Ascending aorta (tissue), 2 donors: ENCODE results near the gene SNCG. TPM values are rescaled to one million over a fixed set of nuclear protein-coding genes. Genes with fewer than 3 reads are reported as not detected.

Source experiments
- DNase-seq, 2 donors: peaks; one replicate each; pipeline ENCODE4 v3.0.0-alpha.2; 2019; ENCODE audit warnings: low spot score in 2 of 2
- H3K27ac ChIP-seq, 2 donors: fragments of 200-600 bp; sonication (generic); one replicate each; pipeline ENCODE4 v1.5.1; 2016 to 2017; ENCODE audit warnings: mild to moderate bottlenecking in 1 of 2
- H3K27me3 ChIP-seq: fragments of 200-600 bp; sonication (generic); one replicate; pipeline ENCODE4 v1.5.1; 2017
- H3K36me3 ChIP-seq, 2 donors: fragments of 200-600 bp; sonication (generic); one replicate each; pipeline ENCODE4 v1.5.1; 2016
- H3K4me1 ChIP-seq, 2 donors: fragments of 200-600 bp; sonication (generic); one replicate each; pipeline ENCODE4 v1.5.1; 2016 to 2017; ENCODE audit warnings: mild to moderate bottlenecking in 1 of 2
- H3K4me3 ChIP-seq, 2 donors: fragments of 200-600 bp; sonication (generic); one replicate each; pipeline ENCODE4 v1.5.1; 2016 to 2017; ENCODE audit warnings: mild to moderate bottlenecking in 1 of 2
- H3K9me3 ChIP-seq, 2 donors: fragments of 200-600 bp; sonication (generic); one replicate each; pipeline ENCODE4 v1.5.1; 2016
- CTCF ChIP-seq, 3 experiments: fragments of 200-600 bp in 2 of 3; fragments of 450-650 bp in 1 of 3; sonication (generic) in 2 of 3; IDR thresholded peaks; one replicate each; pipeline ENCODE4 v1.5.1; 2016 to 2019; ENCODE audit warnings: antibody characterized with exemption in 3 of 3, mild to moderate bottlenecking in 1 of 3, moderate library complexity in 1 of 3
- intact Hi-C: fragments of 100-400 bp; cut with DNase I; formaldehyde crosslinking; loops from one replicate; pipeline ENCODE4 v1.15.1; 2023
- total RNA-seq: library from RNA; depleted of rRNA; stranded (reverse); fragments of >200 nt; gene quantifications from one replicate; pipeline ENCODE4 v1.1.0, GENCODE V29; 2016

The SNCG gene
- 250 TPM for total RNA-seq

GRCh38 chr10:86958116-86958900 lies at the start of gene SNCG:
SNCG (plus strand) TSS chr10:86958599; CDS start chr10:86958698, 99 bp downstream.
- peak within 1 kb of the TSS; percentile 95 to 98 for H3K27ac ChIP-seq
- intact Hi-C loops: loop anchor here (5.0 to 10.0 kb wide), 2 partner anchors 246 to 434 kb away; partner anchors contain the start of gene WAPL

GRCh38 chr10:86914734-86915133 lies 43.7 kb upstream of the SNCG start:
- Histone ChIP-seq H3K9me3 (no peaks in the 10 kb centered on the region), H3K4me3 (no peak overlapping the region), H3K36me3 (peaks cover 34 to 52% of the 10 kb centered on the region in 2 donors), H3K27me3 (no peaks in the 10 kb centered on the region), H3K4me1 (peaks cover 0 to 3% of the 10 kb centered on the region in 2 donors), H3K27ac (no peak overlapping the region)
- no peak for TF ChIP-seq CTCF (IDR thresholded peaks at IDR 0.05)
- no peak for DNase-seq
- intact Hi-C loops: no loop called here

More at GRCh38 chr10:86958116-86958900, at the start of gene SNCG:
- TF ChIP-seq CTCF (IDR thresholded peaks at IDR 0.05): no peak
- H3K36me3 ChIP-seq: no peaks in the 10 kb centered on the region
- H3K4me3 ChIP-seq: peak within 1 kb of the TSS; percentile 20 to 42
- no peaks in the 10 kb centered on the region for H3K27me3 ChIP-seq
- peaks cover 52 to 66% of the 10 kb centered on the region in 2 donors for H3K4me1 ChIP-seq
- DNase-seq: peak in 1 of 2 donors; percentile 65
- no peaks in the 10 kb centered on the region for H3K9me3 ChIP-seq

GRCh38 chr10:86918022-86918471 lies 40.4 kb upstream of the SNCG start:
- H3K9me3 ChIP-seq: no peaks in the 10 kb centered on the region
- no peaks in the 10 kb centered on the region for H3K27me3 ChIP-seq
- no peak for TF ChIP-seq CTCF (IDR thresholded peaks at IDR 0.05)
- peaks cover 3 to 5% of the 10 kb centered on the region in 2 donors for H3K4me1 ChIP-seq
- H3K4me3 ChIP-seq: no peak overlapping the region
- H3K36me3 ChIP-seq: peaks cover 45 to 64% of the 10 kb centered on the region in 2 donors
- no peak for DNase-seq
- intact Hi-C loops: no loop called here
- H3K27ac ChIP-seq: peak overlapping the region; percentile 76 to 78

GRCh38 chr10:86922553-86922961 lies 35.8 kb upstream of the SNCG start:
- intact Hi-C loops: no loop called here
- peak overlapping the region; percentile 35 to 69 for H3K27ac ChIP-seq
- DNase-seq: peak in 1 of 2 donors; percentile 75
- H3K4me1 ChIP-seq: peaks cover 3 to 15% of the 10 kb centered on the region in 2 donors
- TF ChIP-seq CTCF (IDR thresholded peaks at IDR 0.05): no peak
- H3K27me3 ChIP-seq: no peaks in the 10 kb centered on the region
- H3K36me3 ChIP-seq: peaks cover 18 to 55% of the 10 kb centered on the region in 2 donors
- H3K4me3 ChIP-seq: no peak overlapping the region
- H3K9me3 ChIP-seq: no peaks in the 10 kb centered on the region

- Histone ChIP-seq H3K9me3 (no peaks in the 10 kb centered on the region), H3K4me3 (no peak overlapping the region), H3K4me1 (peaks cover 0 to 10% of the 10 kb centered on the region in 2 donors), H3K36me3 (peaks cover 12 to 29% of the 10 kb centered on the region in 2 donors), H3K27ac (peak overlapping the region in 1 of 2 donors; percentile 34), H3K27me3 (no peaks in the 10 kb centered on the region)
- no peak for TF ChIP-seq CTCF (IDR thresholded peaks at IDR 0.05)
- DNase-seq: no peak
- intact Hi-C loops: no loop called here
These were observed 28.7 kb upstream of the SNCG start for GRCh38 chr10:86929468-86930380.
